Measurements from ENCODE around the gene COL6A3. TPM values are rescaled to one million over a fixed set of nuclear protein-coding genes. Genes with fewer than 3 reads are reported as not detected.

Gene COL6A3
- total RNA-seq, 6 experiments from 2014 or later, result 4.5 to 21.1 (median 8.8) TPM

DNA sequence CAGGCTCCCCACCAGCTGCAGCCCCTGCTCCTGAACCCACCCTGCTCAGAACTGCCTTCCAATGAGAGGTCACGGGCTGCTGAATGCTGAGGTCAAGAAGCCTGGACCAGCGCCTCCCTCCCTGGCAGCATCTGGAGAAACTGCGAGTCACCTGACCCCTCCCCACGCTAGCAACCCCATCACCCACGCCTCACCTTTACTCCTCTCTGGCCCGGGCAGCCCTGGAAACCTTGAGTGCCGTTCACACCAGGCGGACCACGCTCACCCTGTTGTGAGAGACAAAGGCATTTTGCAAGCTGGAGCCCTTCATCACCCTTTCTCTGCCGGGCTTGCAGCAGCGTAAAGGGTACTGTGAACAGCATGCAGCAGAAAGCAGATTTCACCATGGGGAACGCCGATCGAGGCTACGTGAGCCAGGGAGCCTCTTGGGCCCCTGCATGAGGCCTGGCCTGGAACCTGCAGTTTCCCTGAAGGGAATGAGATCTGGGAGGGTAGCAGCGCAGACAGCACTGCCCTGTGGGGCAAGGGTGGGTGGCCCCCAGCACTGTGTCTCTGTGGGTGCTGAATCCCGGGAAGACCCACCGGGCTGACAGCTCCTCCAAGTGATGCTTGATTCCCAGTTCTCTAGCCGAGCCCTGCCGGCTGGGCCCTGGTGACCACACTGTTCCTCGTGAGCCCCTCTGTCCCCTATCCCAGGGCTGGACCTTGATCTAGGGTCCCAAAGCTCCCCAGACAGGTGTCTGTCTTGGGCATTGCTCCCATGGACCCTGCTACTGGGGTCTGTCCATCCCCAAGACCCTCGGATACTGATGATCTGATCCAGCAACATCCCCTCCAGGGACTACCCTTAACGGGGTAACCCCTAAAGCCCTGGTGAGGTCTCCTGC is 53.8 kb downstream of the COL6A3 start:
- no peak overlapping the region for H3K27ac ChIP-seq
- intact Hi-C loops (cut with DNase I), result no loop called here
- 60% methylated on average over 9 of the region's 23 CpGs for WGBS (ENCODE audit: insufficient coverage, low coverage, low lambda C conversion rate, missing lambda C conversion rate)
- TF ChIP-seq, protein P1, sequence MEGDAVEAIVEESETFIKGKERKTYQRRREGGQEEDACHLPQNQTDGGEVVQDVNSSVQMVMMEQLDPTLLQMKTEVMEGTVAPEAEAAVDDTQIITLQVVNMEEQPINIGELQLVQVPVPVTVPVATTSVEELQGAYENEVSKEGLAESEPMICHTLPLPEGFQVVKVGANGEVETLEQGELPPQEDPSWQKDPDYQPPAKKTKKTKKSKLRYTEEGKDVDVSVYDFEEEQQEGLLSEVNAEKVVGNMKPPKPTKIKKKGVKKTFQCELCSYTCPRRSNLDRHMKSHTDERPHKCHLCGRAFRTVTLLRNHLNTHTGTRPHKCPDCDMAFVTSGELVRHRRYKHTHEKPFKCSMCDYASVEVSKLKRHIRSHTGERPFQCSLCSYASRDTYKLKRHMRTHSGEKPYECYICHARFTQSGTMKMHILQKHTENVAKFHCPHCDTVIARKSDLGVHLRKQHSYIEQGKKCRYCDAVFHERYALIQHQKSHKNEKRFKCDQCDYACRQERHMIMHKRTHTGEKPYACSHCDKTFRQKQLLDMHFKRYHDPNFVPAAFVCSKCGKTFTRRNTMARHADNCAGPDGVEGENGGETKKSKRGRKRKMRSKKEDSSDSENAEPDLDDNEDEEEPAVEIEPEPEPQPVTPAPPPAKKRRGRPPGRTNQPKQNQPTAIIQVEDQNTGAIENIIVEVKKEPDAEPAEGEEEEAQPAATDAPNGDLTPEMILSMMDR (IDR thresholded peaks at IDR 0.05), result no peak
- TF ChIP-seq POLR2A (IDR thresholded peaks at IDR 0.05), result no peak
- no peaks in the 10 kb centered on the region for H3K36me3 ChIP-seq
- H3K27me3 ChIP-seq, result no peaks in the 10 kb centered on the region
- DNase-seq (no peak), ATAC-seq (peak in 1 of 4 donors; percentile 9)
- H3K9me3 ChIP-seq, result no peaks in the 10 kb centered on the region
- H3K4me3 ChIP-seq, result no peak overlapping the region
- no peaks in the 10 kb centered on the region for H3K4me1 ChIP-seq

DNA sequence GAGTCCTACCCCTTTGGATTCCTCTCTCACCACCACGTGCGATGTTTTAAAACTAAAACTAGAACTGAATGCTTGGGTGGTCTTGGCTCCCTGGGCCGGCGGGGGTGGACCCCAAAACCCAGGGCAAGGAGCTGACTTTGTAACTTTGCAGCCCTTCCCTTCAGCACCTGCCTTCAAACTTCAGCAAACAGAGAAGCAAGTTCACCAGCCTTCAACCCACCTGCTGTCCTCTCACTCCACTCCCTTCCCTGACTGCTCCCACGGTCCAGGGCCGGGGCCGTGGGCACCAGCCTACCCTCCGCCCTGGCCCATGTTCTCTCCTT is 54.5 kb downstream of the COL6A3 start:
- DNase-seq, result no peak
- no peaks in the 10 kb centered on the region for H3K36me3 ChIP-seq
- TF ChIP-seq POLR2A (IDR thresholded peaks at IDR 0.05), result no peak
- TF ChIP-seq, protein P1 (IDR thresholded peaks at IDR 0.05), result no peak
- no peaks in the 10 kb centered on the region for H3K27me3 ChIP-seq
- H3K4me1 ChIP-seq, result no peaks in the 10 kb centered on the region
- H3K4me3 ChIP-seq, result no peak overlapping the region
- whole genome bisulfite sequencing (ENCODE audit: insufficient coverage, low coverage, low lambda C conversion rate, missing lambda C conversion rate), result 79% methylated on average over 5 of the region's 8 CpGs
- ATAC-seq, result no peak
- H3K9me3 ChIP-seq, result no peaks in the 10 kb centered on the region
- intact Hi-C loops (cut with DNase I), result no loop called here
- H3K27ac ChIP-seq, result no peak overlapping the region

DNA sequence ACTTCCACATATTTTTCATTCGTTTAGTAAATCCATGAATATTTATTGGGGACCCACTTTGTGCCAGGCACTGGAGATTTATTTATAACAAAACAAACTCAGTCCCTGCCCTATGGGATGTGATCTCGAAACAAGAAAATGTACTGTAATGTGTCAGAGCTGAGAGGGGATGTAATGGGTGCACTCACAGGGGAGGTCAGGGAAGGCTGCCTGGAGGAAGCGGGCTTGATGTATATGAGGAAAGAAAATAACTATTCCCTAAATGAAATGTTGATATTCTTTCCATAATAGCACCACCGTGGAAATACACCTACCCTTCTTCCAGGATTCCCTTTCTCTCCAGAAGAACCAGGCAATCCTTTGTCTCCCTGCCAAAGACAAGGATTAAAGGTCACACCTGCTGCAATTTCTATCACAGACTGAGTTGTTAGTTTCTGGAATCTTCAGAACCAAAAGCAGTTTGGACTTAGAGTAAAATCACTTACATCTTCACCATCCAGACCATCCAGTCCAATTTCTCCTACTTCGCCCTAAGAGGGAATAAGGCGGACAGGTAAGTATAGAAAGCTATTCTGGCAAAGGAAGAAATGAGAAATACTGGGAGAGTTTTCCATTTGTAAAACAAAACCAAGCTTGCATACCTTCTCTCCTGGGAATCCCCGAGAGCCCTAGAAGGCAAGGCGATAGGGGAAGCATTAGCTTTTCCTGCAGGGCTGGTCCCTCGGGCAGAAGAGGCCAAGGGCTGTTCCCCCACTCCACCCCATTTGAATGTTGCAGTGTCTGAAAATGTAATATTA is 55.0 kb downstream of the COL6A3 start:
- intact Hi-C loops (cut with DNase I), result no loop called here
- TF ChIP-seq, protein P1 (IDR thresholded peaks at IDR 0.05), result no peak
- no peak for TF ChIP-seq POLR2A (IDR thresholded peaks at IDR 0.05)

DNA sequence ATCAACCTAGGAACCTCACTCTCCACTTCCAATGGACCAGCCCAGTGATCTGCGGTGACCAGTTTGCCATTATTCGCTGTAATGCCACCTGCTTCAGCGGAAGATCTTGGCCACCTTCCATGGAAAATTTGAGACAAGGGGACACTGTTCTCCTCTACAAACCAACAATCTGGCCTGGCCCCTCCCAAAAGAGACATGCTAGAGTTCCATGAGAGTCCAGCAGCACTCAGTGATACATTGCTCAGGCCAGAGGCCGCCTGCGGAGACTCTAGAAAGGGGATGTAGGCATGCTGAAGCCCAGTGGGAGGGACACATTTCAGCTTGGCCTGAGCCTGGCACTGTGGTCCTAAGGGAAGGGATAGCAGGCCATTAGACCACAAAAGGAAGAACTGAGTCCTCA is 58.3 kb downstream of the COL6A3 start:
- Histone ChIP-seq H3K9me3 (no peaks in the 10 kb centered on the region), H3K27ac (no peak overlapping the region)
- no peak for DNase-seq

More for the DNA sequence above, 55.0 kb downstream of the COL6A3 start:
- Histone ChIP-seq H3K4me3 (no peak overlapping the region), H3K27ac (no peak overlapping the region), H3K36me3 (no peaks in the 10 kb centered on the region), H3K27me3 (no peaks in the 10 kb centered on the region), H3K4me1 (no peaks in the 10 kb centered on the region), H3K9me3 (no peaks in the 10 kb centered on the region)
- WGBS (ENCODE audit: insufficient coverage, low coverage, low lambda C conversion rate, missing lambda C conversion rate), result 67% methylated on average over 9 of the region's 9 CpGs
- ATAC-seq (peak in 3 of 4 donors; percentile 49 to 82 (median 54)), DNase-seq (no peak)

More for the DNA sequence above, 58.3 kb downstream of the COL6A3 start:
- TF ChIP-seq POLR2A (IDR thresholded peaks at IDR 0.05), result no peak
- TF ChIP-seq, protein P1 (IDR thresholded peaks at IDR 0.05), result no peak
- no peak for ATAC-seq
- WGBS (ENCODE audit: insufficient coverage, low coverage, low lambda C conversion rate, missing lambda C conversion rate), result 95% methylated on average over 3 of the region's 5 CpGs
- Histone ChIP-seq H3K36me3 (no peaks in the 10 kb centered on the region), H3K4me3 (no peak overlapping the region), H3K4me1 (no peaks in the 10 kb centered on the region), H3K27me3 (no peaks in the 10 kb centered on the region)
- intact Hi-C loops (cut with DNase I), result no loop called here

Measured in right lobe of liver (tissue), 6 donors.